GM18517 (cell line): Measurements from ENCODE around the gene MCTP2.

Experiments used
- ATAC-seq: cut with Tn5 transposase; IDR thresholded peaks from one replicate; pipeline ENCODE4 v1.9.1; 2021; ENCODE audit warnings: mild to moderate bottlenecking, moderate library complexity; ENCODE audit not compliant: unreplicated experiment

MCTP2 gene

GRCh38 chr15:94297558-94297957 is 66.2 kb downstream of the MCTP2 start:
- ATAC-seq, result peak; percentile 84

DNA sequence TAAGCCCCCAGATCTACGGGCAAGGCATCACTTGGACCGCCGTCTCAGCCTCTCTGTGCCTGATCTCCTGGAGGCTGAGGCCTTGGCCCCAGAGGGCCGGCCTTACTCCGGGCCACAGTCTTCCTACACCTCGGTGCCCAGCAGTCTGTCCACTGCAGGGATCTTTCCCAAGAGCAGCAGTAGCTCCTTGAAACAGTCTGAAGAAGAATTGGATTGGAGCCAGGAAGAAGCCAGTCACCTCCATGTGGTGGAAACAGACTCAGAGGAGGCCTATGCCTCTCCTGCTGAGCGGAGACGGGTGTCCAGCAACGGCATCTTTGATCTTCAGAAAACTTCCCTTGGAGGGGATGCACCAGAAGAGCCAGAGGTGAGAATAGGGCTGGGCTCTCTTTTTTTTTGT is 67.0 kb downstream of the MCTP2 start:
- ATAC-seq, result no peak

DNA sequence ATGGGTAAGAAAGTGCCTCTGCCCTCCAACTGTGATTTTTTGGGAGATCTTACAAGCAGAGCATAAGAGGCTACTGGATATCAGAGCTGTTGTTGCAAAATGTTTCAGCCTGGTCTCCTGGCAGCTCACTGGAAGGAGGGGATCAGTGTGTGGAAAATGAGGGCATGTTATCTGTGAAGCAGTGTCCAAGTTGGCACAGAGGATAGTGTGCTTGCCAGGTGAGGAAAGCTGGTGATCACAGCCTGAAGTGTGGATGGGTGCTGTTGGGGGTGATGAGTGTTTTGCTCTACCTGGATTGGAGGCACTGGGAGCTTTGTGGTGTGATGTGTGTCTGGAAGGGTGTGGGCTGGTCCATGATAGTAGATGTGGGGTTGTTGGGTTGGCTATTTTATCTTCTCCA is 69.3 kb downstream of the MCTP2 start:
- no peak for ATAC-seq

DNA sequence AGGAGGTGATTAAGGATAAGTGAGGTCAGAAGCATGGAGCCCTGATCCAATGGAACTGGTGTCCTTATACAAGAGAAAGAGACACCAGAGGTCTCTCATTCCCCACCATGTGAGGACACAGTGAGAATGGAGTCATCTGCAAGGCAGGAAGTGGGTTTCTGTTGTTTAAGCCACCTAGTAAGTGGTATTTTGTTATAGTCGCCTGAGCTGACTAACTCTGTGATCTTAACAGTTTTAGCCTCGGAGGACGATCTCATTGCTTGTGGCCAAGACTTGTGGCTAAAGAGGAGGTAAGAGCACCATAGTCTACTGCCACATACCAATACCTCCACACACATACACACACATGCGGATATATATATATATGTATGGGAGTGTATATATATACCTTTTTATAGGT is 73.8 kb downstream of the MCTP2 start:
- ATAC-seq, result no peak

DNA sequence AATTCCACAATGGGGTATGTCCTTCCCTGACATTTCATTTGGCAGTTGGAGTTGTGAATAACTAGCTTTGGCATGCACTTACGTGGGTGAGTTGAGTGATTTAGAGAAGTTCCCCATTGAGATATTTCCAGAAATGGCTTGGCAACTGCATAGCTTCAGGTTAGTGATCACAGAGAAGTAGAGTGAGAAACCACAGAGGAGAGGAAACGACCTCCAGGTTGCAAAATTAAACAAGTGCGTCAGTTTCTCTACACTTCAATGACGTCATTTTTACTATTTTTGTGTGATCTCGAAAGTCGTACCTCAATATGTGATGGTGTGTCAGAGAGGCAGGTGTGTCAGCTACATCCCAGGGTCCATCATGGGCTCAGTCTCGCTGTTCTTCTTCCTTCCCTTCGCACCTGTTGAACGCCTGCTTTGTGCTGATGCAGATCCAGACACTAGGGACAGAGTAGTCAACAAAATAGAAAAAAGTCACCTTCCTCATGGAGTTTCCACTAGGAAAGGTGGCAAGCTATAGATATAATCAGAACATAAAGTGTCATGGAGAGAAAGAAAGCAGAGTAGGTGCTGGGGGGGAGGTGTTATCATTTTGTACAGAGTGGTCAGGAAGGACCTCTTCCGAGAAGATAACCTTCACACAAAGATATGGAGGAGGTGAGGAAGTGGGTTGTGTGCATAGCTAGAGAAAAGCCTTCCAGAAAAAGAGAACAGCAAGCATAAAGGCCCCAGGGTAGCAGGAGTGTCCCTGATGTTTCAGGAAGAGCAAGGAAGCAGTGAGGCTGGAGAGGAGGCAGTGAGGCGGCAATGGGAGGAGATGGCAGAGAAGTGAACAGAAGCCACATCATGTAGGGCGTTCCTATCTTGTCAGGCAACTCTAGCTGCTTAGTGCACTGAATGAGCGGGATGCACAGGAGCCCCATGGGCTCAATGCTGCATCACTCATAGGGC is 75.6 kb downstream of the MCTP2 start:
- ATAC-seq, result peak; percentile 96

GRCh38 chr15:94312946-94313345 is 81.6 kb downstream of the MCTP2 start:
- no peak for ATAC-seq

- no peak for ATAC-seq
Measured at GRCh38 chr15:94314639-94315038, 83.3 kb downstream of the MCTP2 start.

DNA sequence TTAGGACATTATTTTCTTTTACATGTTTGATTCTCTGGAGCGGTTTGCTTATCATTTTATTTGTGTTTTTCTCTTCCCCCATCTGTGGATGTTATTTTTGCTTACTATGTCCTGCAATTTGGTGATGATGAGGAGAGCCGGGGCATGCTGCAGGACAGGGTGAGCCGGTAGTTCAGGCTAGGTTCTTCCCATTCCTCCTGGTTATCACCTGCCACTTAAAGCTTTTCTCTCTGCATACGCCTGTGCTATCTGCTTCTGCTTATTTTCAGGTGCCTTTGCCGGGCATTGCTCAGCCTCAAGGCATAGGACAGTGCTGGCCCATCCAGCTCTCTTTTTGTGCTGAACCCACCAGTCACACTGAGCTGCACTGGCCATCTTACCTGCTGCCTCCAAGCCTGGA is 85.8 kb downstream of the MCTP2 start:
- no peak for ATAC-seq

DNA sequence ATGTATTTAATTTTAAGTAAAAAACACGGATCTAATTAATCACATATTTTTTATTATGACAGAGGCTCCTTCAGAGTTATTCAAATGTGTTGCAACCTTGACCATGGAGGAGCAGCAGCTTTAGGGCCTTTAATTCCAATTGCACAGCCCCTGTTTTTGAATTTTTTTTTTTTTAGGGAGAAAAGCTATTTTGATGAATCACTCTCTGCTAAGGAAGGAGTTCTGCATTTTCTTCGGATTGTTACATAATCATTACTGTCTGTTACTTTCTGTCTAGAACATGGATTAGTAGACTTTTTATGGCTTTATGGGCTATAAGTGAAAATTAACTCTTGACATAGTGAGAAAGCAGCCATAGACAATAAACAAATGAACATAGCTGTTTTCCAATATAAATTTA is 90.8 kb downstream of the MCTP2 start:
- no peak for ATAC-seq

- ATAC-seq, result no peak
Measured at GRCh38 chr15:94323076-94323475, 91.7 kb downstream of the MCTP2 start.

GRCh38 chr15:94324117-94324826 is 92.9 kb downstream of the MCTP2 start:
- peak; percentile 87 for ATAC-seq

- ATAC-seq, result no peak
Measured at GRCh38 chr15:94324835-94325767, 93.7 kb downstream of the MCTP2 start.

DNA sequence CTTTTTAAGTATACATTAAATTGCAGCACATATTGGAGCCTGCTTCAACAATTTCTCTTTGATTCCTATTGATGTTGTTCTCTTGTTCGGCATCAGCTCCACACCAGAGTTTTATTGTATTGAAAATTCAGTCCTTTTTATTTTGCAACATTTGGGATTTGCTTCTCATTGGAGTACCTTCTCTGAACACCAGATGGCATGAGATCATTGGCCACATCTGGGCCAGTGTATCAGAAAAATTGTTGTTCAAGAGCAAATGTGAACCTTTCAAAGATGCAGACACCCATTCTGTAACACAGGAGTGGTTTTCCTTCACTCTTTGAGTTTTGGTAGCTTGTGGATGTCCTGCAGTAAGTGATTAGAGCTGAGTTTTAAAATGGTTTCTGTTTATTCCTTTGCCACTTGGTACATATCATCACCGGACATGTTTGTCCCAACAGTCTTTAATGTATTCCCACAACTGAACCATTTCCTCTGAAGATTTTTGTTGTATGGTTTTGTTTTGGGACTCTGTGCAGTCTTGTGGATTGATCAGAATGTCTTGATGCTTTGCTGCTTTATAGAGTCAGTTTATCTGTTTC is 96.1 kb downstream of the MCTP2 start:
- ATAC-seq, result peak; percentile 51

- no peak for ATAC-seq
Measured at GRCh38 chr15:94331731-94332130, 100.4 kb downstream of the MCTP2 start.

DNA sequence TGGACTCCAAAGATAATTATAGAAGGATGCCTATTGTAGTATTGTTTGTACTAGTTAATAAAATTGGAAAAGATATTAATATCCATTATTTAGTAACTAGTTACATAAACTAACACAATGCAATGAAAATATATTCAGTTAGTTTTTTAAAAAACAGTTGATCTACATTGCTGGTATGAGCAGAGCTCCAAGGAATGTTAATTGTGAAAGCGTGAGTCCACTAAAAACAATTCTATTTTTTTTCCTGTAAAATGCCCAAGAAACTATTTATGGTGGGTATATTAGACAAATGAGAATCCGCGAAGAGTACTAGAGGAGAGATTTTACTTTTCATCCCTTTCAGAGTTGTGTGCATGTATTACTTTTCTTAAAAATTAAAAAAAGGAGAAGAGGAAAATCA is 104.3 kb downstream of the MCTP2 start:
- no peak for ATAC-seq

- ATAC-seq, result no peak
Measured at GRCh38 chr15:94336817-94337467, 105.6 kb downstream of the MCTP2 start.

DNA sequence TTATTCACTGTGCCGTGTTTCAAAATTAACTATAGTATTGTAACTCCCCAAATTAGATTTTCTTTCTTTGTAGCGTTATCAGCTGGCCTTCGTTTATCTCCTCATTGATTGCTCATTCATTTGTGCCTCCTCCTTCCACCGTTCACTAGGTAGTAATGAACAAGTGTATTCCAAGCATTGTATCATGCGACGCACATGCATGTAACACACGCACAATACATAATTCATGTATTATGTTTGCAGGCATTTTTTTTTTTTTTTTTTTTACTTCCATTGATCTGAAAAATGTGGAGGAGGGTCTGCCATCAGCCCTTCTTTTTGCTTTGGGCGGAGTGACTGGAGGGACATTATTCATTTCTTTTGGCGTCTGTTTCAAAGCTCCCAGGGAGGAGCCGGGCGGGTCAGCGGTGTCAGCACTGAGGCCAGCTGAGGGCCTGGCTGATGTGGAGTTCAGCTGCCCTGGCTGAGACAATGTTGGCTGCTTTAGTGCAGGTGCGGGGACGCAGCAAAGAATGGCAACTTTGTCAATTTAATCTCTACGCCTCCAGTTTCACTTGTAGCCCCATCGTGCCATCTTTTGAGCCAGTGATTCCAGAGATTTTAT is 107.0 kb downstream of the MCTP2 start:
- no peak for ATAC-seq

DNA sequence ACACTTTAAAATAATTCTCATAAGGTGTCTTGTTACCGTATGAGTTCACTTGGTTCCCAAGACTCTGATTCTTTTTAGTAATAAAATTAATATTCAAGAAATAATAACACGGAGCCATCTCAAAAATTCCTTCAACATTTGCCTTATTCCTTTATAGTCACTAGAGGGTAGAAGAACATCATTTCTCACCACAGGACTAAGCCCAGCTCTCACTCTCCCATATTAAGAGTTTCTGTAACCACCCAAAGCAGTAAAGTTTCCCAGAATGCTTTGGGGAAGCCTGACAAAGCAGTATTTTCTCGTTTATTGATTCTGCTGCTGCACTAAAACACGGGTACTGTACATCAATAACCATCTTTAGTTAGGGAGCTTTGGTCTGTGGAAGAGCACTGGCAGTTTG is 114.9 kb downstream of the MCTP2 start:
- no peak for ATAC-seq

GRCh38 chr15:94348084-94348483 is 116.7 kb downstream of the MCTP2 start:
- ATAC-seq, result no peak

- no peak for ATAC-seq
Measured at GRCh38 chr15:94351031-94351535, 119.7 kb downstream of the MCTP2 start.
